HCT116 (cell line): ENCODE results near the gene TMC4.

Experiments used
- TF ChIP-seq, protein P1 (sequence below): IDR thresholded peaks from 2 replicates; pipeline ENCODE4 v1.6.1; 2012; ENCODE audit warnings: low read depth
- TF ChIP-seq, protein P2 (sequence below), 3 experiments: fragments of 200-600 bp in 1 of 3; sonication (generic) in 1 of 3; IDR thresholded peaks in 2 of 3; conservative IDR thresholded peaks in 1 of 3; 2 replicates each; pipeline ENCODE4 v1.5.1; 2012 to 2017; ENCODE audit warnings: low read depth in 2 of 3, low read length in 2 of 3, antibody characterized with exemption in 1 of 3, borderline replicate concordance in 1 of 3, control low read depth in 1 of 3, mild to moderate bottlenecking in 1 of 3, mixed read lengths in 1 of 3, mixed run types in 1 of 3, moderate library complexity in 1 of 3; ENCODE audit not compliant: insufficient read depth in 1 of 3

DNA sequence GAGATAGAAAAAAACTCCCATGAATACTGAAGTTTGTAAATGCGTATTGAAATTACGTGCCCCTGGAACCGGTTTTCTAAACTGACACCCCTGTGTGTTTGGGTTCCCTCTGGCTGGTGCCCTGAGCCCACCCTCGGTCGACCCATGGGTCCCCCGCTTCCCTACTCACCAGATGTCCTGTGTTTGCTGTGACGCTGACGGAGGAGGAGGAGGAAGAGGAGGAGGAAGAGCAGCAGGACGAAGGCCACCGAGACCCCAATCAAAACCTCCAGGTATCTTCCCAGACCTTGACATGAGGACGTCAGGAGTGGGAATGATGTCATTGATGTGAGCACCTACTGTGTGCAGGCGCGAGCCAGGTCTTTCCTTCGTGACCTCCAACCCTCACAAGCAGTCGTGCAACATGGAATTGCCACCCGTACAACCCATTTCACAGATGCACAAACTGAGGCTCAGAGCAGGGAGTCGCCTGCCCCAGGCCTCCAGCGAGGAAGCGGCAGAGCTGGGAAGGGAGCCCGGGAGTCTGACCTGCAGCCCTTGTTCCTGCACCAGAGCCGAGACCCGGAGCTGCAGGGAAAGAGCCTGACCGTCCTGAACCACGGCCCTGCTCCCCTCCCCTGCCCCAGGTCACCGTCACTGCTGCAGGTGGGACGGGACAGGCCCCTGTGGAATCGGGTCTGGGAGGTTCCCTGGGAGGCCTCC lies 46.2 kb upstream of the TMC4 start:
- TF ChIP-seq, protein P1, sequence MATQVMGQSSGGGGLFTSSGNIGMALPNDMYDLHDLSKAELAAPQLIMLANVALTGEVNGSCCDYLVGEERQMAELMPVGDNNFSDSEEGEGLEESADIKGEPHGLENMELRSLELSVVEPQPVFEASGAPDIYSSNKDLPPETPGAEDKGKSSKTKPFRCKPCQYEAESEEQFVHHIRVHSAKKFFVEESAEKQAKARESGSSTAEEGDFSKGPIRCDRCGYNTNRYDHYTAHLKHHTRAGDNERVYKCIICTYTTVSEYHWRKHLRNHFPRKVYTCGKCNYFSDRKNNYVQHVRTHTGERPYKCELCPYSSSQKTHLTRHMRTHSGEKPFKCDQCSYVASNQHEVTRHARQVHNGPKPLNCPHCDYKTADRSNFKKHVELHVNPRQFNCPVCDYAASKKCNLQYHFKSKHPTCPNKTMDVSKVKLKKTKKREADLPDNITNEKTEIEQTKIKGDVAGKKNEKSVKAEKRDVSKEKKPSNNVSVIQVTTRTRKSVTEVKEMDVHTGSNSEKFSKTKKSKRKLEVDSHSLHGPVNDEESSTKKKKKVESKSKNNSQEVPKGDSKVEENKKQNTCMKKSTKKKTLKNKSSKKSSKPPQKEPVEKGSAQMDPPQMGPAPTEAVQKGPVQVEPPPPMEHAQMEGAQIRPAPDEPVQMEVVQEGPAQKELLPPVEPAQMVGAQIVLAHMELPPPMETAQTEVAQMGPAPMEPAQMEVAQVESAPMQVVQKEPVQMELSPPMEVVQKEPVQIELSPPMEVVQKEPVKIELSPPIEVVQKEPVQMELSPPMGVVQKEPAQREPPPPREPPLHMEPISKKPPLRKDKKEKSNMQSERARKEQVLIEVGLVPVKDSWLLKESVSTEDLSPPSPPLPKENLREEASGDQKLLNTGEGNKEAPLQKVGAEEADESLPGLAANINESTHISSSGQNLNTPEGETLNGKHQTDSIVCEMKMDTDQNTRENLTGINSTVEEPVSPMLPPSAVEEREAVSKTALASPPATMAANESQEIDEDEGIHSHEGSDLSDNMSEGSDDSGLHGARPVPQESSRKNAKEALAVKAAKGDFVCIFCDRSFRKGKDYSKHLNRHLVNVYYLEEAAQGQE: no peak
- TF ChIP-seq, protein P2, sequence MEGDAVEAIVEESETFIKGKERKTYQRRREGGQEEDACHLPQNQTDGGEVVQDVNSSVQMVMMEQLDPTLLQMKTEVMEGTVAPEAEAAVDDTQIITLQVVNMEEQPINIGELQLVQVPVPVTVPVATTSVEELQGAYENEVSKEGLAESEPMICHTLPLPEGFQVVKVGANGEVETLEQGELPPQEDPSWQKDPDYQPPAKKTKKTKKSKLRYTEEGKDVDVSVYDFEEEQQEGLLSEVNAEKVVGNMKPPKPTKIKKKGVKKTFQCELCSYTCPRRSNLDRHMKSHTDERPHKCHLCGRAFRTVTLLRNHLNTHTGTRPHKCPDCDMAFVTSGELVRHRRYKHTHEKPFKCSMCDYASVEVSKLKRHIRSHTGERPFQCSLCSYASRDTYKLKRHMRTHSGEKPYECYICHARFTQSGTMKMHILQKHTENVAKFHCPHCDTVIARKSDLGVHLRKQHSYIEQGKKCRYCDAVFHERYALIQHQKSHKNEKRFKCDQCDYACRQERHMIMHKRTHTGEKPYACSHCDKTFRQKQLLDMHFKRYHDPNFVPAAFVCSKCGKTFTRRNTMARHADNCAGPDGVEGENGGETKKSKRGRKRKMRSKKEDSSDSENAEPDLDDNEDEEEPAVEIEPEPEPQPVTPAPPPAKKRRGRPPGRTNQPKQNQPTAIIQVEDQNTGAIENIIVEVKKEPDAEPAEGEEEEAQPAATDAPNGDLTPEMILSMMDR (IDR thresholded peaks at IDR 0.05 in 2 of 3, conservative IDR thresholded peaks at IDR 0.05 in 1 of 3; ENCODE audit: borderline replicate concordance in 1 of 3, insufficient read depth in 1 of 3, low read depth in 2 of 3, low read length in 2 of 3): no peak
